MM.1S (cell line): ENCODE results near the gene KRT84.

Experiments used
- DNase-seq: peaks from one replicate; pipeline ENCODE4 v3.0.0-alpha.2; 2015
- H2AFZ ChIP-seq: fragments of 300-600 bp; sonication (generic); 2 replicates; pipeline ENCODE4 v1.6.0; 2016; ENCODE audit warnings: antibody characterized with exemption, low read length
- H3F3A ChIP-seq: fragments of 300-600 bp; sonication (generic); 2 replicates; pipeline ENCODE4 v1.6.1; 2016; ENCODE audit warnings: mild to moderate bottlenecking, antibody characterized with exemption, low read length, moderate library complexity, mixed read lengths; ENCODE audit not compliant: insufficient read depth
- H3K27ac ChIP-seq: fragments of 300-600 bp; sonication (generic); 2 replicates; pipeline ENCODE4 v1.5.1; 2016; ENCODE audit warnings: mild to moderate bottlenecking, low read length
- H3K27me3 ChIP-seq: fragments of 300-600 bp; sonication (generic); replicated peaks from 2 replicates; pipeline ENCODE4 v1.6.0; 2016; ENCODE audit warnings: low read length; ENCODE audit not compliant: insufficient read depth
- H3K36me3 ChIP-seq: fragments of 300-600 bp; sonication (generic); replicated peaks from 2 replicates; pipeline ENCODE4 v1.6.1; 2016; ENCODE audit warnings: mild to moderate bottlenecking, low read length, mixed read lengths; ENCODE audit not compliant: insufficient read depth
- H3K4me1 ChIP-seq: fragments of 300-600 bp; sonication (generic); 2 replicates; pipeline ENCODE4 v1.6.1; 2016; ENCODE audit warnings: low read length, mixed read lengths
- H3K4me2 ChIP-seq: fragments of 300-600 bp; sonication (generic); 2 replicates; pipeline ENCODE4 v1.6.0; 2016; ENCODE audit warnings: low read depth, low read length
- H3K4me3 ChIP-seq: fragments of 300-600 bp; sonication (generic); 2 replicates; pipeline ENCODE4 v1.5.1; 2016; ENCODE audit warnings: low read length, mixed read lengths
- H3K79me2 ChIP-seq: fragments of 300-600 bp; sonication (generic); 2 replicates; pipeline ENCODE4 v1.6.1; 2016; ENCODE audit warnings: mixed run types, low read length, mixed read lengths
- H3K9ac ChIP-seq: fragments of 300-600 bp; sonication (generic); 2 replicates; pipeline ENCODE4 v1.6.1; 2016; ENCODE audit warnings: low read length, mixed read lengths
- H3K9me2 ChIP-seq: fragments of 300-600 bp; sonication (generic); replicated peaks from 2 replicates; pipeline ENCODE4 v1.6.1; 2016; ENCODE audit warnings: mild to moderate bottlenecking, low read length, mixed read lengths; ENCODE audit not compliant: insufficient read depth
- H3K9me3 ChIP-seq: fragments of 300-600 bp; sonication (generic); replicated peaks from 2 replicates; pipeline ENCODE4 v1.6.1; 2016; ENCODE audit warnings: mild to moderate bottlenecking, low read length, mixed read lengths; ENCODE audit not compliant: insufficient read depth
- H4K20me1 ChIP-seq: fragments of 300-600 bp; sonication (generic); 2 replicates; pipeline ENCODE4 v1.6.1; 2016; ENCODE audit warnings: mild to moderate bottlenecking, low read length, moderate library complexity, mixed read lengths; ENCODE audit not compliant: insufficient read depth
- CTCF ChIP-seq: fragments of 300-600 bp; sonication (generic); IDR thresholded peaks from 2 replicates; pipeline ENCODE4 v1.5.1; 2016; ENCODE audit warnings: antibody characterized with exemption, low read length, mixed read lengths
- EZH2 ChIP-seq: fragments of 300-600 bp; sonication (generic); optimal IDR thresholded peaks from 2 replicates; pipeline ENCODE3; 2017; ENCODE audit warnings: low read depth, mild to moderate bottlenecking, antibody characterized with exemption, low read length, mixed read lengths
- EZH2phosphoT487 ChIP-seq: fragments of 300-600 bp; sonication (generic); IDR thresholded peaks from 2 replicates; pipeline ENCODE4 v1.6.1; 2018; ENCODE audit warnings: antibody characterized with exemption, low read length

Gene KRT84

GRCh38 chr12:52415870-52416750, 30.7 kb upstream of the KRT84 start:
- peaks cover 18% of the 10 kb centered on the region for H3K27me3 ChIP-seq
- H3K4me2 ChIP-seq, result no peak overlapping the region
- H3K9me3 ChIP-seq, result no peaks in the 10 kb centered on the region
- H3K79me2 ChIP-seq, result no peaks in the 10 kb centered on the region
- no peaks in the 10 kb centered on the region for H3K9me2 ChIP-seq
- H3K36me3 ChIP-seq, result no peaks in the 10 kb centered on the region
- H3K4me3 ChIP-seq, result no peak overlapping the region
- H3K4me1 ChIP-seq, result no peaks in the 10 kb centered on the region
- no peak overlapping the region for H3K27ac ChIP-seq
- H2AFZ ChIP-seq, result no peak overlapping the region
- H3K9ac ChIP-seq, result no peak overlapping the region
- DNase-seq, result no peak
- no peaks in the 10 kb centered on the region for H3F3A ChIP-seq
- no peaks in the 10 kb centered on the region for H4K20me1 ChIP-seq
- TF ChIP-seq EZH2phosphoT487 (no peak), CTCF (no peak), EZH2 (no peak)

GRCh38 chr12:52414936-52415335, 29.5 kb upstream of the KRT84 start:
- no peak overlapping the region for H3K4me2 ChIP-seq
- H3K9me2 ChIP-seq, result no peaks in the 10 kb centered on the region
- no peaks in the 10 kb centered on the region for H3F3A ChIP-seq
- peaks cover 21% of the 10 kb centered on the region for H3K27me3 ChIP-seq
- no peak overlapping the region for H3K27ac ChIP-seq
- no peaks in the 10 kb centered on the region for H3K79me2 ChIP-seq
- no peaks in the 10 kb centered on the region for H3K36me3 ChIP-seq
- no peak overlapping the region for H3K9ac ChIP-seq
- no peaks in the 10 kb centered on the region for H3K4me1 ChIP-seq
- no peak for DNase-seq
- no peaks in the 10 kb centered on the region for H4K20me1 ChIP-seq
- TF ChIP-seq EZH2, result no peak
- no peak for TF ChIP-seq CTCF
- TF ChIP-seq EZH2phosphoT487, result no peak
- H2AFZ ChIP-seq, result no peak overlapping the region
- H3K9me3 ChIP-seq, result no peaks in the 10 kb centered on the region
- no peak overlapping the region for H3K4me3 ChIP-seq

GRCh38 chr12:52413782-52414345, 28.4 kb upstream of the KRT84 start:
- Histone ChIP-seq H3K27me3 (peaks cover 21% of the 10 kb centered on the region), H3K9ac (no peak overlapping the region), H3K4me2 (no peak overlapping the region), H4K20me1 (no peaks in the 10 kb centered on the region), H3K27ac (no peak overlapping the region), H3K79me2 (no peaks in the 10 kb centered on the region), H3F3A (no peaks in the 10 kb centered on the region), H3K4me1 (no peaks in the 10 kb centered on the region), H3K4me3 (no peak overlapping the region), H3K9me3 (no peaks in the 10 kb centered on the region), H2AFZ (no peak overlapping the region), H3K9me2 (no peaks in the 10 kb centered on the region), H3K36me3 (no peaks in the 10 kb centered on the region)
- TF ChIP-seq EZH2phosphoT487 (no peak), EZH2 (no peak), CTCF (no peak)
- DNase-seq, result no peak
